MV-4-11 (cell line): Measurements from ENCODE around the gene TSGA10.
"Not testable (repeated sequence)": the region's sequence is repeated elsewhere in the genome, so short reads cannot be mapped to it uniquely, and the experiment has no call there.

Experiments used
- DNase-seq: peaks from one replicate; lab custom pipeline; 2025; lab: John Stamatoyannopoulos, UW

Gene TSGA10

GRCh38 chr2:99152199-99152895, 2.4 kb downstream of the TSGA10 start:
- no peak for DNase-seq

- DNase-seq = peak; percentile 77
Observed at GRCh38 chr2:99150706-99151105, 4.0 kb downstream of the TSGA10 start.

DNA sequence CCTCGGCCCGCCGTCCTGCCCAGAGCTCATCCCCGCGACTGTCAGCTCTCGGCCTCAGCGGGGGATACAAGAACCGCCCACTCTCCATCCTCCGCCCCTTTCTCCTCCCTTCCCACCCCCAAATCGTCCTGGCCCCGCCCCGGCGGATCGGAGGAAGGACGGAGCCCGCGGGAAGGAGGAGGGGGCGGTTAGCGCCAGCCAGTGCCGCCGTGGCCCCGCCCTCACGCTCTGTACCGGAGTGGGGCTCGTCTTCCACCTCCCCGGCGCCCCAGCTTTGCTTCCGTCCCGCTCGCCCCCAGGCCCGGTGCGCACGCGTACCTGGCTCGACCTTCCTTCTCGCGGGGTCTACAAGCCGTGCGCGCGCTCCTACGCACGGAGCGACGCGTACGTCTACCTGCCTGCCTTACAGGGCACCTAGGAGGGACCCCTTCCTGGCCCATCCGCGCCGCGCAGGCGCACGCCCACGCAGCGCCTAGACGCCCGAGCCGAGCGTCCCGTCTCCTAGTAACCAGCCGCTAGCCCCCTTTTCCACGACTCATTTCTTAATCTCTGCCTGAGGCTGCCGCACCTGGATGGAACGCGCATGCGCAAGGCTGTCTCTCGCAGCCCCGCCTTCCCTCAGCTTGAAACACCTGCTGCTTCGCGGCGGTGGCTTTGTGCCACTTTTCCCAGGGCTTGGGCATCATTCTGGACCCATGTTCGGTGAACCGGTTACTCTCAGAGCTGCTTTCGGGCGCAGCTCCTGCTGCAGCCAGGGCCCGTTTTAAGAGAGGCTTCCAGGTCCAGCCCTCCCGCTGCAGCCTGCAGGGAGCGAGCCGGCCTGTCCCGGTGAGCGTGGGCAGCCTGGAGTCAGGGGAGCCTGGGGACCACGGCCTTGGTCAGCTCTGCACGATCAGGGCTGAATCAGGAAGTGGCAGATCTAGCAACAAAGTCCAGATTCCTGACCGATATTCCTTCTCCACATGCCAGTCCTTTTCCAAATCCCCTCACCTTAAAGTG, 13.3 kb downstream of the TSGA10 start, which contains the start of gene C2orf15:
C2orf15 (plus strand) TSS at position 598 of the 999 bp plus-strand sequence. CDS start 8,852 bp downstream, outside the sequence.
- peak; percentile 75 for DNase-seq

DNA sequence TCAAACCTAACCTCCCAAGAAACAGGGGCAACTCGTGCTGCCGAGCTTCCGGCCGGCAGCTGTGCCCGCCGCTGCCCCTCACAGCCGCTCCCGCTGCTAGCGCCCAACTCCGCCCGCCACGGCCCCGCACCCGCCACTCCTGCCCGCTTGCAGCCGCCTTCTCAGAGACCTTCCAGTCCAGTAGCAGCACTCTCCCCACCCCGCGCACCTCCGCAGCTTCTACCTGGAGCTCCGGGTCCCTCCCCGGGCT, 14.0 kb downstream of the TSGA10 start:
- DNase-seq = no peak

DNA sequence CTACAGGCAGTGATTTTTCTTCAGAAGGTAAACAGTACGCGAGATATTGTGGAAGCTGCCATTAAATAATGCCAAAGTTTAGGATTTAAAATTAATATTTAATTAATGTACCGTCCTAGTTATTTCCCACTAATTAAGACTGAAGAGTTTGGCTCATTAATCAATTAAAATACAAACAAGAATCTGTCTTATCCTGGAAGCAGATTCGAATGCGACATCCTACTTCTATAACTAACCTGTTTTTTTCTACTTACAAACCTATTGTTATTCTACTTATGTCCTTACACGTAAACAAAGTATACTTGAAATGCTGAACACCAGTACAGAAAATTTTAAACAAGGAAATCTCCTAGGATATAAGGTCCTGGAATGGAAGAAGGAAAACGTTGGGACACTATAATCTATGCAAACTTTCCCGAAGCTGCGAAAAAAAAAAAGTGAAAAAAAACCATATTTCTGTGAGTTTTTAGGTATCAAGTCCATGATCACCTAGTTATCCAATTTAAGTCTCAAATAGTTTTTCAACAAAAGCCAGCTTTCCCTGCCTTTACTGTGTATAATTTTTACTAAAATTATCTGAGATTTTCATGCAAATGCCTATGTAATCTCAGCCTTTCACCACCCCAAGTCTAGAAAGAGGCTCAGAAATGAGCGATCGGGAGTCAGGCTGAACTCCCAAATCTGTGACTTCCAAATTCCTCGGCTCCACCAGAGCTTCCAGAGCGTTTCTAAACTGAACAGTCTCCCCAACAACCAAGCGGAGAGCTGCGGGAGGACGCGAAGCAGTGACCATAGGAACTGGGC, 14.5 kb downstream of the TSGA10 start:
- no peak for DNase-seq

DNA sequence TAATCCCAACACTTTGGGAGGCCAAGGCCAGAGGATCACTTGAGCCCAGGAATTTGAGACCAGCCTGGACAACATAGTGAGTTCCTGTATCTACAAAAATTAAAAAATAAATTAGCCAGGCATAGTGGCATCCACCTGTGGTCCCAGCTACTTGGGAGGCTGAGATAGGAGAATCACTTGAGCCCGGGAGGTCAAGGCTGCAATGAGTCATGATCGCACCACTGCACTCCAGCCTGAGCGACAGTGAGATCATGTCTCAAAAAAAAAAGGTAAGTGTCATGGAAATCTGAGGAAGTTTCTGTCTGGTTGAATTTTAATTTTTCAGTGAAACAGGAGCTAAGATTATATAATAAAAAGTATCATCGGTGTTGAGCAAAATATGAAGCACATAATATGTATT, 15.7 kb downstream of the TSGA10 start:
- no peak for DNase-seq

DNA sequence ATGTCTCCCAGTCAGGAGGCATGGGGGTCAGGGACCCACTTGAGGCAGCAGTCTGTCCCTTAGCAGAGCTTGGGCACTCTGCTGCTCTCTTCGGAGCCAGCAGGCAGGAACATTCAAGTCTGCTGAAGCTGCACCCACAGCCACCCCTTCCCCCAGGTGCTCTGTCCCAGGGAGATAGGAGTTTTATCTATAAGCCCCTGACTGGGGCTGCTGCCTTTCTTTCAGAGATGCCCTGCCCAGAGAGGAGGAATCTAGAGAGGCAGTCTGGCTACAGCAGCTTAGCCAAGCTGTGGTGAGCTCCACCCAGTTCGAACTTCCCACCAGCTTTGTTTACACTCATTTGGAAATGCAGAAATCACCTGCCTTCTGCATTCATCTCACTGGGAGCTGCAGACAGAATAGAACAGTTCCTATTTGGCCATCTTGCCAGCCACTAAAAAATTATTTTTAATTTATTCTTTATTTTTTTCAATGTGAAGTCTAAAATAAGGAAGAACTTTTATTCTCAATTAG, 19.6 kb downstream of the TSGA10 start:
- not testable (repeated sequence) for DNase-seq

DNA sequence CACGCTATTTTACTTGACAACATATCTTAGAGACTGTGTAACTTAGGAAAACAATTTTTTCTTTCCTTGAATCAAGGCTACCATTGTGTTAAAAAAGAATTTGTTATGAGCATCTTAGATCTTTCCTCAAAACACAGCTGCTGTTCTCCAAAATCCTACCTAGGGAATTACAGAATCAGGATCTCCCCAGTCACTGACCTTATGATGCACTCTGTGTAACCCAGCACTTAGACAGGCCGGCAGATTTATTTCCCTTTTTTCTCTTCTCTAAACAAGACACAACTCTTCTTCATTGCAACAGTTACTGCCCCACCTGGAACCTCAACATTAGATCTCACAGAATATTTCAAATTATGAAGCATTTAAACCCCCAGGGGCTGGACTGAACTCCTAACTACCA, 26.8 kb downstream of the TSGA10 start:
- peak; percentile 56 for DNase-seq

GRCh38 chr2:99112617-99113016, 42.1 kb downstream of the TSGA10 start:
- DNase-seq = no peak

DNA sequence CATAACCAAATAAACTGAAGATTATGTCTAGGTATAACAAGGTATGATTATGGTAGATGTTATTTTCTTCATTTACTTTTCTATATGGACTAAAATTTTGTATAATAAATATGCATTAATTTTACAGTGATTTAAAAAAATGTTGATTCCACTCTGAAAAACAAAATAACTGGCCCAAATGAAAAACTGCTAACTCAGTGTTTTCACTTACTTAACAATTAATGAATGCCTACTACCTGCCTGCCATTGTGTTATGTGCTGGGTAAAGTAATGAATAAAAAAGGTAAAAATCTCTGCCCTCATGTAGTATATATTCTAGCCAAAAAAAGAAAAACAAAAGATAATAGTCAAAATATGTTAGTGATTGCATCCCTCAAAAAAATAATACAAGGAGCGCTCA, 42.8 kb downstream of the TSGA10 start:
- no peak for DNase-seq

DNA sequence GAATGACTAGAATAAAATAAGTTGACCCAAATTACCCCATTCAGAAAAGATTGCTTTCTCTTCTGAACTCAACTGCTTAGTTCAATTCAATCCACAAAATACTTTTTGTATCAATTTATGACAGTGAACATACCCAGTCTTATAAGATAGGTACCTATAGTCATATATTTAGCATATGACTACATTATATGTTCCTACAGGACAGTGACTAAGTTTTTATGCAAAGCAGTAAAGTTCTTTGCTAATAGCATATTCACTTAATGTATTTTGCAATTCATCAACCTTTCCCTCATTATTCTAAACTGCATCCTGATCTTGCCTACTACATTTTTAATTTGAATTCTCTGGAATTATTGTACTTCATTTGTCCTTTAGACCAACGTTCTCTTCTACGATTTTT, 43.5 kb downstream of the TSGA10 start:
- no peak for DNase-seq

GRCh38 chr2:99106913-99107312, 47.8 kb downstream of the TSGA10 start:
- DNase-seq = no peak

DNA sequence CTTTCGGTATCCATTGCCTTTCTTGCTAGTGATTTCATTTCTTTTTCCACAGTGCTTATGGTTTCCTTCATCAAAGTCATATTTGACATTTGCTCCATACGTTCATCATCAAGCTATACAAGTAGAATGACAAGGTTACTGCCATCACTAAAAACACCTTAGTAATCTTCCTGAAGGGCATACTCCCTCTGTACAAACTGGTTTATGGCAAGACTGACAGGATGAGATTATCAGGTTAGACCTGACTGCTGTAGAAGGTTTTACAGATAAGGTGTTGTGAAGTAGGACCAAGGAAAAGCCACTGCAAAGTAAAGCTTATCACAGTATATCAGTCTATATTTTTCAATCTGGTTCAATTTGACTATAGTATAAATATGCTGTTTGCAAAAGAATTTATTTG, 50.7 kb downstream of the TSGA10 start:
- no peak for DNase-seq

DNA sequence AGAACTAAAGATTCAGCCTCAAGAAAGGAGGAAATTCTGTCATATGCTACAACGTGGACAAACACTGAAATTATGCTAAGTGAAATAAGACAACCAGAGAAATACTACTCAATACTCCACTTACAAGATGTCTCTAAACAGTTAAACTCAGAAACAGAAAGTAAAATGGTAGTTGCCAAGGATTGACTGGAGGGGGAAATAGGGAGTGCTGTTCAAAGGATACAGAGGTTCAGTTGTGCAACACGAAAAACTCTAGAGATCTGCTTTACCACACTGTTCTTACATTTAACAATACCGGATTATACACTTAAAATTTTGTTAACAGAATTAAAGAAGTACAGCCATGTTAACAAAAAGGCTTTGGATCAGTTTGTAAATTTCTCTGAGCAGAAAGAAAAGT, 53.0 kb downstream of the TSGA10 start:
- peak; percentile 84 for DNase-seq

DNA sequence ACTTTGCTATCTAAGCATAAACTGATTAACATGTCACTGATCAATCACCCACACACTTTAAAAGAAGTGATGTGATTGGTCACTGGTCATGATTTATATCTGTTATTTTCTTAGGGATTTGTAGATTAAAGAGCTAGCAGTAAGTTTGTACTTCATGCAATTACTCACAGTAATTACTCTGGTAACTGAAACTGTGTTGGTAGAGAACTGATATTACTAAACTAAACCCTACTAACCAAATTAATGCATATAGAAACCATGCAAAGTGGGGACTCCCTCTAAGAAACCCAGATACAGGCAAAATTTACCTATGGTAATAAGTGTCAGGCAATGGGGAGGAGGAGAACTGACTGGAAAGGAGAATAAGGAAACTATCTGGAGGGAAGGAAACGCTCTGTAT, 58.0 kb downstream of the TSGA10 start:
- no peak for DNase-seq

DNA sequence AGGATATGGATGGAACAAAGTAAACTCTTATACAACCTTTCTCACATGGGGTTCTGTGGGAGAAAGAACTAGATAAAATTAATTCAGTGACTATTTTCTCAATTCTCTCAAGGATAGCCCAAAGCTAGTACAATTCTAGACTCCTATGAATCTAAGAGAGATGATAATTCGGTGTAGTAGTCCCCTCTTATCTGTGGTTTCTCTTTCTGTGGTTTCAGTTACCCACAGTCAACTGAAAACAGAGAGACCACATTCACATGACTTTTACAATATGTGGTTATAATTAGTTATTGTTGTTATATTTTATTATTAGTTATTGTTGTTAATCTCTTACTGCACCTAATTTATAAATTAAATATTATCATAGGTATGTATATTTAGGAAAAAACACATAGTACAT, 66.7 kb downstream of the TSGA10 start:
- DNase-seq = peak; percentile 59

DNA sequence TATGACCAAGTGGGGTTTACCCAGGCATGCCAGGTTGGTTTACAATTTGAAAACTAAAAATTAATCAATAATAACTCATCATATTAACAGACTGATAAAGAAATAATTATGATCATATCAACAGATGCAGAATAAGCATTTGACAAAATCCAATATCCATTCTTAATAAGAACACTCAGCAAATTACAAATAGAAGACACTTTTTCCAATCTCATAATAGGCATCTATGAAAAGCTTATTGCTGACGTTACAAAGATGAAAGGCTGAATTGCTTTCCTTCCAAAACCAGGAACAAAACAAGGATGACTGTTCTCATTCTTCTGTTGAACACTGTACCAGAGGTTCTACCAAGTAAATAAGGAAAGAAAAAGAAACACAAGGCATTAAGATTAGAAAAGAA, 68.4 kb downstream of the TSGA10 start:
- no peak for DNase-seq

DNA sequence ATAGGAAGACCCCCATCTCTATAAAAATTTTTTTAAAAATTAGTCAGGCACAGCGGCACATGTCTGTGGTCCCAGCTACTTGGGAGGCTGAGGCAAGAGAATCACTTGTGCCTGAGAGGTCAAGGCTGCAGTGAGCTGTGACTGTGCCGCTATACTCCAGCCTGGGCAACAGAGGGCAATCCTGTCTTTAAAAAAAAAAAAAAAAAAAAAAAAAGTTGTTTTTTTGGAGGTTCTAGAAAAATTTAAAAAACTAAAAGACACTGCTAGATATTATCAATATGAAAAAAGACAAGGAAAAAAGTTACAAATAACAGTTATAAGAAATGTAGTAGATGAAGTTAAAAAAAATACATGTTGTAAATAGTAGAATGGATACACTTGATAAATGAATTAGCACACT, 69.3 kb downstream of the TSGA10 start:
- peak; percentile 35 for DNase-seq

GRCh38 chr2:99084256-99084655, 70.5 kb downstream of the TSGA10 start:
- DNase-seq = no peak

GRCh38 chr2:99081891-99082290, 72.9 kb downstream of the TSGA10 start:
- DNase-seq = no peak

DNA sequence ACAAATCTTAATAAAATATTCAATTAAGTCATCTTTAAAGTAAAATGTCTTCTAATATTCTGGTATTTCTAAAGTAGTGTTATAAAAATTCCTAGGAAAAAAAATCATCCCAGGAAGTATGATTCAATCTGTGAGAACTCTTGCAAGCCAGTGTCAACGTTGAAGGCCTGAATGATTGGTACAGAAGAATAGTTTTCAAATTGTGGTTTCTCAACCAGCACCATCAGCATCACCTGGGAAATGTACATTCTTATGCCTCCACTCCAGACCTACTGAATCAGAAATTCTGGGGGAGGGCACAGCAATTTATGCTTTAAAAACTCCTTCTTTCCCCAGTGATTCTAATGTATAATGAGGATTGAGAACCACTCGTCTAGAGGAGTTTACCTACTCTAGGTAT, 75.5 kb downstream of the TSGA10 start:
- no peak for DNase-seq

GRCh38 chr2:99072551-99072950, 82.2 kb downstream of the TSGA10 start:
- no peak for DNase-seq
